Activated CD4-positive, alpha-beta memory T cell treated with anti-CD3 and anti-CD28 coated beads, Interleukin-2, amount 10 ng/mL, durations not matched to agents 7 days and 5 days (primary cell): ENCODE results near the gene GGT1. TPM values are rescaled to one million over a fixed set of nuclear protein-coding genes. Genes with fewer than 3 reads are reported as not detected.
A peak's percentile ranks its signal among the peaks of the same experiment; 100 is the strongest.
"Not testable (repeated sequence)": the region's sequence is repeated elsewhere in the genome, so short reads cannot be mapped to it uniquely, and the experiment has no call there.

Experiments
- CTCF ChIA-PET: fragments of 350-600 bp; sonication (Branson Sonifier 250); formaldehyde crosslinking; loops from one replicate; lab custom pipeline; 2021; ENCODE audit warnings: antibody characterized with exemption, inconsistent platforms; lab: Charles Lee
- POLR2A ChIA-PET: fragments of 350-600 bp; sonication (Branson Sonifier 250); formaldehyde crosslinking; loops from one replicate; lab custom pipeline; 2021; ENCODE audit warnings: antibody characterized with exemption; lab: Charles Lee
- DNase-seq: peaks from one replicate; pipeline ENCODE4 v3.0.0-alpha.2; 2020
- H3K27ac Mint-ChIP-seq: one replicate; pipeline ENCODE4 v1.8.0; 2021; ENCODE audit warnings: mild to moderate bottlenecking, mixed read lengths
- H3K27me3 Mint-ChIP-seq: one replicate; pipeline ENCODE4 v1.8.0; 2021; ENCODE audit warnings: mixed read lengths
- H3K36me3 Mint-ChIP-seq: one replicate; pipeline ENCODE4 v1.8.0; 2021; ENCODE audit warnings: low read depth, mixed read lengths
- H3K4me1 Mint-ChIP-seq: one replicate; pipeline ENCODE4 v1.8.0; 2021; ENCODE audit warnings: mixed read lengths
- H3K4me3 Mint-ChIP-seq: one replicate; pipeline ENCODE4 v1.8.0; 2021; ENCODE audit warnings: mild to moderate bottlenecking, mixed read lengths
- H3K9me3 Mint-ChIP-seq: one replicate; pipeline ENCODE4 v1.8.0; 2021; ENCODE audit warnings: mixed read lengths
- total RNA-seq, 2 experiments: library from RNA; stranded (reverse); gene quantifications; one replicate each; pipeline ENCODE4 v1.2.3, GENCODE V29; 2021

GGT1 gene
- total RNA-seq, 2 experiments from 2014 or later: 64.6 to 68.4 TPM

- H3K36me3 Mint-ChIP-seq, H3K27me3 Mint-ChIP-seq, DNase-seq, H3K9me3 Mint-ChIP-seq: not testable (repeated sequence)
- ChIA-PET CTCF (interaction anchor here (0.6 kb wide), 1 partner anchor 48 kb away, joined by 3 read pairs; no protein-coding TSS in a partner anchor), POLR2A (interaction anchor here (0.6 kb wide), 1 partner anchor 194 kb away, joined by 4 read pairs; no protein-coding TSS in a partner anchor)
- Mint-ChIP-seq H3K27ac (peak overlapping the region; percentile 97), H3K4me1 (peaks cover 39% of the 10 kb centered on the region), H3K4me3 (peak overlapping the region; percentile 97)
These were observed 5.3 kb downstream of the GGT1 start for GRCh38 chr22:24608327-24608726.

- CTCF ChIA-PET, DNase-seq, H3K4me3 Mint-ChIP-seq, H3K9me3 Mint-ChIP-seq, H3K36me3 Mint-ChIP-seq, POLR2A ChIA-PET, H3K27ac Mint-ChIP-seq, H3K27me3 Mint-ChIP-seq: not testable (repeated sequence)
- peaks cover 24% of the 10 kb centered on the region for H3K4me1 Mint-ChIP-seq
These were observed 6.9 kb downstream of the GGT1 start for GRCh38 chr22:24609888-24610287.

- DNase-seq, H3K9me3 Mint-ChIP-seq, H3K27ac Mint-ChIP-seq, CTCF ChIA-PET, H3K36me3 Mint-ChIP-seq, H3K4me3 Mint-ChIP-seq, POLR2A ChIA-PET, H3K4me1 Mint-ChIP-seq, H3K27me3 Mint-ChIP-seq: not testable (repeated sequence)
These were observed 11.8 kb downstream of the GGT1 start for GRCh38 chr22:24614794-24615193.

GRCh38 chr22:24621244-24621643 lies 18.3 kb downstream of the GGT1 start:
- CTCF ChIA-PET, DNase-seq, POLR2A ChIA-PET, H3K27me3 Mint-ChIP-seq, H3K27ac Mint-ChIP-seq, H3K4me3 Mint-ChIP-seq, H3K9me3 Mint-ChIP-seq, H3K4me1 Mint-ChIP-seq: not testable (repeated sequence)
- H3K36me3 Mint-ChIP-seq: peaks cover 11% of the 10 kb centered on the region

GRCh38 chr22:24622596-24622995 lies 19.6 kb downstream of the GGT1 start:
- peak overlapping the region; percentile 57 for H3K27ac Mint-ChIP-seq
- peak; percentile 37 for DNase-seq
- H3K4me3 Mint-ChIP-seq, CTCF ChIA-PET, H3K4me1 Mint-ChIP-seq, POLR2A ChIA-PET, H3K27me3 Mint-ChIP-seq, H3K9me3 Mint-ChIP-seq: not testable (repeated sequence)
- H3K36me3 Mint-ChIP-seq: peaks cover 11% of the 10 kb centered on the region

GRCh38 chr22:24627911-24628310 lies 24.9 kb downstream of the GGT1 start:
- POLR2A ChIA-PET, CTCF ChIA-PET, H3K4me1 Mint-ChIP-seq: not testable (repeated sequence)

GRCh38 chr22:24629069-24629468 lies 26.1 kb downstream of the GGT1 start:
- H3K4me1 Mint-ChIP-seq, H3K27me3 Mint-ChIP-seq, H3K9me3 Mint-ChIP-seq, CTCF ChIA-PET, H3K27ac Mint-ChIP-seq, H3K36me3 Mint-ChIP-seq, H3K4me3 Mint-ChIP-seq, POLR2A ChIA-PET: not testable (repeated sequence)
- DNase-seq: peak; percentile 24

More at GRCh38 chr22:24627911-24628310, 24.9 kb downstream of the GGT1 start:
- H3K4me3 Mint-ChIP-seq, H3K36me3 Mint-ChIP-seq, H3K27ac Mint-ChIP-seq, H3K9me3 Mint-ChIP-seq, H3K27me3 Mint-ChIP-seq, DNase-seq: not testable (repeated sequence)

GRCh38 chr22:24630812-24631427 lies 27.9 kb downstream of the GGT1 start:
- DNase-seq, H3K36me3 Mint-ChIP-seq, H3K27me3 Mint-ChIP-seq, POLR2A ChIA-PET, CTCF ChIA-PET, H3K9me3 Mint-ChIP-seq, H3K4me3 Mint-ChIP-seq, H3K27ac Mint-ChIP-seq: not testable (repeated sequence)
- H3K4me1 Mint-ChIP-seq: peaks cover 16% of the 10 kb centered on the region

GRCh38 chr22:24631430-24632122 lies 28.6 kb downstream of the GGT1 start:
- H3K4me3 Mint-ChIP-seq, H3K9me3 Mint-ChIP-seq, H3K27ac Mint-ChIP-seq, DNase-seq, H3K27me3 Mint-ChIP-seq, POLR2A ChIA-PET, H3K36me3 Mint-ChIP-seq, CTCF ChIA-PET: not testable (repeated sequence)
- peaks cover 19% of the 10 kb centered on the region for H3K4me1 Mint-ChIP-seq

GRCh38 chr22:24632642-24633041 lies 29.6 kb downstream of the GGT1 start:
- H3K9me3 Mint-ChIP-seq, H3K36me3 Mint-ChIP-seq, DNase-seq, H3K27me3 Mint-ChIP-seq, H3K4me3 Mint-ChIP-seq, H3K27ac Mint-ChIP-seq, CTCF ChIA-PET, POLR2A ChIA-PET: not testable (repeated sequence)
- H3K4me1 Mint-ChIP-seq: peaks cover 21% of the 10 kb centered on the region

GRCh38 chr22:24633231-24634023 lies 30.4 kb downstream of the GGT1 start:
- H3K27me3 Mint-ChIP-seq, DNase-seq, POLR2A ChIA-PET, H3K4me3 Mint-ChIP-seq, H3K27ac Mint-ChIP-seq, H3K9me3 Mint-ChIP-seq, H3K36me3 Mint-ChIP-seq, CTCF ChIA-PET: not testable (repeated sequence)
- peaks cover 21% of the 10 kb centered on the region for H3K4me1 Mint-ChIP-seq

- not testable (repeated sequence) for H3K9me3 Mint-ChIP-seq, H3K27ac Mint-ChIP-seq, H3K4me3 Mint-ChIP-seq, H3K27me3 Mint-ChIP-seq, H3K36me3 Mint-ChIP-seq
- peak; percentile 33 for DNase-seq
- ChIA-PET CTCF (interaction anchor here (0.6 to 1.0 kb wide), 2 partner anchors 75 to 80 kb away, joined by 3 read pairs; partner anchors contain the start of gene GUCD1), POLR2A (interaction anchor here (0.7 kb wide), 1 partner anchor 175 kb away, joined by 3 read pairs; no protein-coding TSS in a partner anchor)
- peaks cover 21% of the 10 kb centered on the region for H3K4me1 Mint-ChIP-seq
These were observed 31.9 kb downstream of the GGT1 start for GRCh38 chr22:24634776-24635389.

GRCh38 chr22:24636513-24636912 lies 33.5 kb downstream of the GGT1 start:
- H3K9me3 Mint-ChIP-seq, POLR2A ChIA-PET, H3K27me3 Mint-ChIP-seq, H3K27ac Mint-ChIP-seq, H3K36me3 Mint-ChIP-seq, CTCF ChIA-PET, DNase-seq, H3K4me3 Mint-ChIP-seq: not testable (repeated sequence)
- H3K4me1 Mint-ChIP-seq: peaks cover 21% of the 10 kb centered on the region
